HT1080 (cell line): ENCODE data around the gene KMT2A. TPM values are rescaled to one million over a fixed set of nuclear protein-coding genes. Genes with fewer than 3 reads are reported as not detected.
"Not testable (repeated sequence)": the region's sequence is repeated elsewhere in the genome, so short reads cannot be mapped to it uniquely, and the experiment has no call there.

Experiments used
- DNase-seq: peaks from one replicate; pipeline ENCODE4 v3.0.0-alpha.2; 2015; ENCODE audit warnings: low read depth
- total RNA-seq: library from RNA; depleted of rRNA; stranded (reverse); fragments of >200 nt; shearing (Covaris generic); gene quantifications from 2 replicates; pipeline ENCODE4 v1.2.3, GENCODE V29; 2014

The KMT2A gene
- total RNA-seq, 1 experiment from 2014 or later: 24.2 TPM

DNA sequence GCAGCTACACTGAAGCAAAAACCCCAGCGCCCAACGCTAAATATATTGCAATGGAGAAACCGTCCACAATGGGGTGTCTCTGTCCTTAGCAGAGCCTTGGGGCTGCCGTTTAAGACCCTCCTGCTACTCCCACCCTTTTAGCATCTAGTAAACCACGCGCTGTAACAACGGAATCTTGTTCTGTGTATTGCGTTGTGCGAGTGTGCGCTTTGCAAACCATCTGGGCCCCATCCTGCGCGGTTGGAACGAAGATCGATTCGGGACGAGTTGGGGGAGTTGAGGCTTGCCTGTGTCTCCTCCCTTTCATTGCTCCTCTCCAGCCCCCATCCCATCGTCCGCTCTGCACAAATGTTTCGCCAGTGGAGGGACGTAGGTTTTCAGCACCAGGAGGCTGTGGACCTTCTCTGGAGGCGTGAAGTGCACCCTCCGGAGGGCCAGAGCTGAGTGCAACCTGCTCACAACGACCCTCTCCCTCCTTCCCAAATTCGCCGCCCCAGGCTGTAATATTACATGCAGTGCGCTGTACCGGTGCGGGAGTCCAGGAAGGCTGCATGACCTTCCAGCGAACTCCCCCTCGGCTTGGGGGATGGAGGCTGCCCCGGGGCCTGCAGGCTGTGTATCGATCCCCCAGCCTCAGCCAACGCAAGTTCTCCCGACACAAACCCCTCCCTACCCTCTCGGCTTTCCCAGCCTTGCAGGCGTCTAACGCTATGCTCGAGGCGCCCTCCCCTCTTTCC lies 1.6 kb upstream of the KMT2A start:
- DNase-seq: peak; percentile 47

DNA sequence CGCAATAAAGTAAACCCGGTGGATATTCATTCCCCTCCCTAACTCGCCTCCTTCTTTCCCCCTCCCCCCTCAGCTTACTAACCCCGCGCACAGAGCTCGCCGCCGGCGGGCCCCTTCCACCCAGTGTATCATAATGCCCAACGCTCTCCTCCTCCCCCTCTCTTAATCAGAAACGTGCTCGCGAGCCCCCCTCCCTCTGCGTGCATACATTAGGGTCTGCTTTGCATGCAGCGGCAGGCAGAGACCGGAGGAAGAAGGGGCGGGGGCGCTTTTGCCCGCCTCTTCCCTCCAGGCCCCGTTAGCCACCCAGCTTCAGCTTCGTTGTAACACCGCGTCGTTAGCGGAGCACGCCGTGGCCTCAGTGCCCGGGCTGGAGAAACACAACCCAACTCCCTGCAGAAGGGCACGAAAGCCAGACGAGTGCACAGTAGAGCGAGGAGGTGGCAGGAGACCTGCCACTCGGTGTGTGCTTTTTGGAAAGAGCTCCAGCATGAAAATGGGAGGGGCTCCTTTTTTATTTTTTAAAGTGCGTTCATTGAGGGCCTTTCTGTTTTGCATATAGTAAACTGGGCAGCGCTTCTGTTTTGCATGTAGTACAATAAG lies 901 bp upstream of the KMT2A start:
- DNase-seq: peak; percentile 86

DNA sequence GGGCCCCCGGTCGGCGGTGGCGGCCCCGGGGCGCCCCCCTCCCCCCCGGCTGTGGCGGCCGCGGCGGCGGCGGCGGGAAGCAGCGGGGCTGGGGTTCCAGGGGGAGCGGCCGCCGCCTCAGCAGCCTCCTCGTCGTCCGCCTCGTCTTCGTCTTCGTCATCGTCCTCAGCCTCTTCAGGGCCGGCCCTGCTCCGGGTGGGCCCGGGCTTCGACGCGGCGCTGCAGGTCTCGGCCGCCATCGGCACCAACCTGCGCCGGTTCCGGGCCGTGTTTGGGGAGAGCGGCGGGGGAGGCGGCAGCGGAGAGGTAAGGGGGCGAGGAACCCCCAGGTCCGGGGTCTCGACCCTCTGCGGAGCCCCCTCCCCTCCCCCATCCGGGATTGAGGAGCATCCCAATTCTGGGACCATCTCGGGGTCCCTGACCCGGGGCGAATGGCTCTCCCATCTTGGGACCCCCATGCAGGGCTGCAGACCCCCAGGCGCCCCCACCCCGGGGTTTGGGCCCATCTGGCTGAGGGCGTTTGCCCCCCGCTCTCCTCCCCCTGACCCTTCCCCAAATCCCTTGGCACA lies 431 bp downstream of the KMT2A start:
- DNase-seq: no peak

DNA sequence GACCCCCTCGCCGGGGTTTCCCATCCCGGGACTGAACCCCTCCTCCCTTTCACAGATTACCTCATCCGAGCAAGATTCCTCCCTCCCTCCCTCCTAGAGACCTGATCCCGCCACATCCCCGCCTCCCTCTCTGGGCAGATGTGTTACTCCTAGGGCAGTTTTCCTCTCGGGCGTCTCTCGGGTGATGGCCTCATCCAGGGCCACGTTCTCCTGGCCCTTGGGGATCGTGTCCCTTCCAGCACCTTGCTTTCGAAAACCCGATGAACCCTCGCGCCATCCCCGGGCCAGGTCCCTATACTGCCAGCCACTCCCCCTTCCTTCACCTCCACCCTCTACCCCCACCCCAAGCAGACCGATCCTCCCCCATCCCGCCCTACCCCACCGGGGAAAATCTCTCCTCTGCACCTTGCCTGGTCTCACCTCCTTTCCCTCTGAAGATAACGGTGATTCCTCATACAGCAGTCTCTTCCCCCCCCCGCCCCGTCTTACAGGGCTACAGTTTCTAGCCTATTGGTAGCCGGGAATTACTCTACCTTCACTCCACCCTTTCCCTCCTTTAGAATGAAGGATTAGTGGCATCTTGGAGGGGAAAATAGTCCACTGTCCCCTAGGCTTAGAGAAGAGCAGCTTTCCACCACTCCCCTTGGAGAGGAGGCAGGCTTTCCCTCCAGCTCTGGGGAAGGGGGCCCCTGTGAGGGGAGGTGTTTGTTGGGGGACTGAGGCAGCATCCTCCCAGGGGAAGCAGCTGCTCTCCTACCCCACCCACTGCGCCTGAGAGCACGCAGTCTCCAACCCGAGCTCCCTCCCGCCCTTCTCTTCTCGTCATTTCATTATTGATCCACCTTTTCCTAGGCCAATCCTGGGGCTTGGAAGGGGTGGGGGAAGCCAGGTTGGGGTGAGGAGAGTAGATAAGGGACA lies 1.2 kb downstream of the KMT2A start:
- DNase-seq: no peak

DNA sequence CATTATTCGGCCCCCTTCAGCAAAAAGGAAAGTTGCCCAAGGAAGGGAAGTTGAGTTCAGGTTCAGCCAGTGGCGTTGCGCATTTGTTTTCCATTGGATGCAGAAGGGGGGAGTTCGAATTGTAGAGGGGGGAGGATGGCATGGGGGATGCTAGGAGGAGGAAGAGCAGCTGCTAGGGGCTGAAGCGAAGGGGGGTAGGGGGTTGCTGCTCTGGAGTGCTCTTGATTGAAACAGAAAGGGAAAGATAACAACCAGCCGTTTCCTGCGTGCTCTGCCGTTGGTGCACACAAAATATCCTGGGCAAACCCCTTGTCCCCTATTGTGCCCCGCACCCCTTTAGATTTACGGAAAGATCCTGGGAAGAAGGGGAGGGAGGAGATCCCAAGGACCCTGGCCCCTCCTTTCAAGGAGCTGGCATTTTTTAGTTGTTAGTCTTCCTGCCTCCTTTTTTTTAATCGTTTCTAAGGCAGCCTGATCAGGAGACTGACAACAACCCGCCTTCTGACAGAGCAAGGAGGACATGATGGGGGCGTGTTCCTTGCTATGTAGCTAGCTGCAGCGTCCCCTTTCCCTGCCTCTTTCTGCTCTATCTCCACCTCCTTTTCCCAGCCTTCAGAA lies 2.1 kb downstream of the KMT2A start:
- DNase-seq: peak; percentile 80

DNA sequence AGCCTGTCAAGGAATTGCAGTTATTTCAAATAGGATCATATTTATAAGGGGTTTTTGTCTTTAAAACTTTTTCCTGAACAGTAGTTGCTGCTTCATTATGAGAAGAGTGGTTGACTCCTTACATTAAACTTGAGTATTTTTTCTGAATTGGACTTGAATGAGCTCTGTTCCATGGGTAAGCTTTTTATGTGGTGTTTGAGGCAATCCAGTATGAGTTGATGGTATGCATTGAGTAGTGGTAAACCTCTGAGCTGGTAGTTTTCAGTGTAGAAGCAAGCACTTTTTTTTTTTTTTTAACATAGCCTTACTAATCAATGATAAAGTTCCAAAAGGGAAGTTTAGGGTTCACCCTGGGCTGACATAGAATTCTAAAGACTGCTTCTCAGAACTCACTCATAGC lies 3.4 kb downstream of the KMT2A start:
- no peak for DNase-seq

DNA sequence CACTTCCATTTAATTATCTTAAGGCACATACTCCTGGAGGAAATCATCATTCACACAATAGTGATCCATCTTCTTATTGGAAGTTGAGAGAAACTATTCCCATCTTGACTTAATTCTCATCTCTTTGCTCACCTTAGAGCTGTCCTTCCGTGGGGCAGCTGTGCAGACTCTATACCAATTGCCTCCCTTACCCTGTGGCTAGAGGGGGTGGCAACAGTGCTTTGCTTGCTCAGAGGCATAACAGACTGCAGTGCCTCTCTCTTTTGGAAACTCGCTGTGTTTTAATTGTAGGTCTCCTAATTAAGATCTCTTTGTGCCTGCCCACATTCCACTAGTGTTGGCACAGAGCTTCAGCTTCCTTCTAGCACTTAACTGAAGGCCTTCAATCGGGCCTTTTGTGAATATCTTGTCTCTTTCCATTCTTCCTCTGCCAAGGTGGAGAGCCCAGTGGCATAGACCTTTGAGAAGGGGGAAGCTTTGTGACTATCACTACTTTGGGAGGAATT lies 5.5 kb downstream of the KMT2A start:
- no peak for DNase-seq

DNA sequence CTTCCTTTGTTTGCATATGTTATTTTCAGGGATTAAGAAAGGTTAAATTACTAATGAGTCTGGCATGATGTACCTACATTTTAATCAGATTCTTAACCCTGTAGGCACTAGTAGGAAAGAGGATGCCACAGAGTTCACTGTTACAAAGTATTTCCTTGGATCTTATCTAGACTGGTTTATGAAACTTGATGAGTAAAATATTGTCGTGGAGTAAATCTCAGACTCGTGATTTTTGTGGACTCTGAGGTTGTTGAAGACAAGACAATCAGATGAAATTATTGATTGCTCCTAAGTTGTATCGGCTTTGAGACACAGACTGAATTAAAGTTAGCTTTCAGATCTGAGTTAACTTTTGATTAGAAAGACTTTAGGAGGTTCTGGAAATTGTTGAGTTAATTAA lies 6.0 kb downstream of the KMT2A start:
- no peak for DNase-seq

DNA sequence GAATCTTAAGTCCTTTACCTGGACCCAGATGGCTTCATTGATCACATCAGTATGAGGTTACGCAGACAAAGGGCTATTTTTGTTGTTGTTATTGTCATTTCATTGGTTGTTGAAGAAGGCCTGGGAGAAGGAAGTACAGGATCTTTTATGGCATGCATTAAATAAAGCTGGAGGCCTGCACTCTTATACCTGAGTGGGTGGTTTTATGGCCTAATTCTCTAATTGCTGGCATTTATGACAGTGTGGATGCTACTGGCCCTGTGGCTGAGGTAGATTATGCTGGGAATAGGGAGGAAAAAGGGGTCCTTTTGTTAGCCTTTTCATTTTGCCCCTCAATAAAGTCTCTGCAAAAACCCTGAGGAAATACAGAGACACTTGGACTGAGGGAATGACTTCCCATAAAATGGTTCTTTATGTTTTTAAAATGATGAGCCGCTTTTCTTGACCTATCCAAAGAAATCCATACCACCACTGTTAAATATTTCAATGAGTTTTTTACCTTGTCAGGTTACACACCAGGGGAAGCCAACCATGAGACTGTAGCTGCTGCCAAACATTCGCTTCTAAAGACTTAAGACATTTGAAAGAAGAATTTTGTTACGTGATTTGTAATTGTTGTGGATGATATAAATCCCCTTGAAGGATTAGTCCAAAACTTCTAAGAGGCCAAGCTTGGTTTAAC lies 6.8 kb downstream of the KMT2A start:
- DNase-seq: no peak

DNA sequence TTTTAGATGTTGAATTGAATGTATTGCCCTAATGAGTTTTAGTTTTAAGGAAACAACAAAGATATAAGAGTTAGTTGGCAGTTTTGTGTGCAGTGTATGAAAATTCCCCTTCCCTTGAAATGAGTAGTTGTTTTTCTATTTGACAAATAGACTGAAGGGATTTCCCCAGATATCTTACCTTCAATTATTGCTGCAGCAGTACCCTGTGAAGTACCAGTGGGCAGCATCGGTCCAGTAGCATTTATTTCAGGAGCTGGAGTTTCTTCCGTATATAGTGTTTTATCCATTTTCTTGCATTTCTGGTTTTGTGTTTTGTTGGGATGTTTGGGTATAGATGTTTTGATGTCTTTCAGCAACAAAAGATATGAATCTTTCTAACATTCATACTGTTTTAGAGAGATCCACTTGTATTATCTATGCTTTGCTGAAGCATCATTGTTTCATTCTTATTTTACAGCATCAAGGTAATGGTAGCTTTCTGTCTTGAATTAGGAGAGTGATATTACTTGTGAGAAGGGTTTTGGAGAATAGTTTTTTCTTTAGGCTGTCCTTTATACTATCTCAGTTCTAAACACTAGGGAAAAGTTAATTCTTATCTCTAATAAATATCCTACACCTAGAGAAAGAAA lies 7.4 kb downstream of the KMT2A start:
- DNase-seq: no peak

DNA sequence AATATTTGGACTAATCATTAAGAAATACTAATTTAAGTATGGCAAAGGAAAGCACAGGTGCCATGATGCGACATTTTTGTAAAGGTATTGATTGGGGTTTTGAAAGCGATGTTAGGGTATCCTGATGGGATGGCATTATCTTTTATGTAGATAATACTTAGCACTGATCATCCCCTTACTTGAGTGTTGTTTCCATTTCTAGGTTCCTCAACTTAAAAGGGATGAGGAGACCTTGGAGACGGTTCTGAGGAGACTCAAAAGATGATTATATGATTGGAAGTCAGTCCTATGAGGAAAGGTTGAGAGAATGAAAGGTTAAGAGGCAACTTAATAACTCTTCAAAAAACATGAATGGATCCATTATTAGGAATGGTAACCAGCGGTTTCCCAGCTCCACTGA lies 11.1 kb downstream of the KMT2A start:
- DNase-seq: no peak

DNA sequence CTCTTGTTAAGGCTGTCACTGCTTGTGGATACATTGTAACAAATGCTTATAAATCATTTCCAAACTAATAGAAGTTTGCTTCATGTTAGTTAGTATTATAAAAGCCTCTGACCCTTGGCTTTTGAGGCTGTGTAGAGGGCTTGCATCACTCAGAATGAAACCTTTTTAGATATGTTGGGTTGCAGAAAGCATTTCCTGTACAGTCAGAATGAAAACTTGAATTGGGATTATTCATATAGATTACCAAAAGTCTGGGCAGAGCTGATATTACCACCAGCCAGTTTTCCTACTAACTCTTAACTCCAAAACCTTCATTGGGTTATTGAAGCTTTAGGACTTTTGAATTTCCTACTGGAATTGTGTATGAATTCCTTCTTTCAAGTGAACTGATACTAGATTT lies 12.0 kb downstream of the KMT2A start:
- no peak for DNase-seq

DNA sequence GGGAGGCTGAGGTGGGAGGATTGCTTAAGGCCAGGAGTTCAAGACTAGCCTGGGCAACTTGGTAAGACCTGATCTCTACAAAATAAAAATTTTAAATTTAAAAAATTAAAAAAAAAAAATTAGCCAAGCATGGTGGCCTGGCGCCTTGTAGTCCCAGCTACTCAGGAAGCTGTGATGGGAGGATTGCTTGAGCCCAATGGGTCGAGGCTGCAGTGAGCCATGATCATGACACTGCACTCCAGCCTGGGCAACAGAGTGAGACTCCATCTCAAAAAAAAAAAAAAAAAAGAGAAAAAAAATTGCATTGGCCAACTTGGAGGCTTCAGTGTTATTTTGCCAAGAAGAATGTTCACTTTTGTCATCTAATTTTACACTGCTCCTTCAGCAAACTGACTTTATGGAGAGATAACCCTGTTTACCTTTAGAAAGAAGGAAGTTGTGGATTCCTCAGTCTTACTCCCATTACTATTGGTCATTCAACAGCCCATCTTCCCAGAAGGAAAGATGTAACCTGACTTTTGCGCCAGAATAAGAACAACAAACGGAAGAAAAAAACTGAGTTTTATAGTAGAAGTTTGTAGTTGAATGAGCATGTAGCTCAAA lies 13.1 kb downstream of the KMT2A start:
- DNase-seq: no peak

DNA sequence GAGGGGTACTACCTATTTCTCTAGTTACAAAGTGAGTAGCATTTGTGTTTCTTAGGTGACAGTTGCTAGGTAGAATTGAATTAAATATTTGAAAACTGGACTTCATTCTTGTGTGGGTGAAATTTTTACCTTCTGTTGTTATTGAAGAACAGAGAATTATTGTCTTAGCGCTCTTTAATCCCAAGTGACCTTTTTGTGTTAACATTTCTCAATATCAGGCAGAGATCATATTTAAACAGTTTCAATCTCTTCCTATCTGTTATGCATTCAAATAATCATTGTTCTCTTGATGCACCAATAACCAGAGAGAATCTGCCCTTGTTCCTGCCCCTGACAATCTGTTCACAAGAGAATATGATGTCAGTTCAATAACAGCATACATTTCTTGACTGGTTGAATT lies 14.2 kb downstream of the KMT2A start:
- no peak for DNase-seq

DNA sequence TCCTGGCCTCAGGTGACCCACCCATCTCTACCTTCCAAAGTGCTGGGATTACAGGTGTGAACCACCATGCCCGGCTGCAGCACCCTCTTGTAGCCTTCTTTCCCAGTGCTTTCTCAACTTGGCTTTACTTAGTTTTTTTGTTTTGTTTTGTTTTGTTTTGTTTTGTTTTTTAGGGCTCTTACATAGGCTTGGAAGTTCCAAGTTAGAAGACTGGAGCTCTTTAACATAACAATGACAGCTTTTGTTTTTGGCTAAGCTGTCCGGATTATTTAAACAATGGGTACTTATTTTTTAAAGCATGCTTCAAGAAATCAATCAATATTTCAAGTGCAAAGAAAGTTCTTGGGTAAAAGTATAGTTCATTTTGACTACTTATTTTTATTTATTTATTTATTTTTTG lies 25.9 kb downstream of the KMT2A start:
- DNase-seq: no peak

DNA sequence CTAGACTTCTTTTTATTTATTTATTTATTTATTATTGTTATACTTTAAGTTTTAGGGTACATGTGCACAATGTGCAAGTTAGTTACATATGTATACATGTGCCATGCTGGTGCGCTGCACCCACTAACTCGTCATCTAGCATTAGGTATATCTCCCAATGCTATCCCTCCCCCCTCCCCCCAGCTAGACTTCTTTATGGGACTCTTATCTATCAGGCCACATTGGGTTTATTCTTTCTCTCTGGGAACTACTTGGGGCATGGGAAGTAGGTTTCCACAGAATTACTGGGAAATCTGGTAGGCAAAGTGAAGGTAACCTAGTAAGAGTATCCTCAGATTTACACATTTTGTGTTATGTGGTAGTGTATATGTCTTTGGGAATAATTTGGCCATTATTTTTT lies 32.7 kb downstream of the KMT2A start:
- not testable (repeated sequence) for DNase-seq

DNA sequence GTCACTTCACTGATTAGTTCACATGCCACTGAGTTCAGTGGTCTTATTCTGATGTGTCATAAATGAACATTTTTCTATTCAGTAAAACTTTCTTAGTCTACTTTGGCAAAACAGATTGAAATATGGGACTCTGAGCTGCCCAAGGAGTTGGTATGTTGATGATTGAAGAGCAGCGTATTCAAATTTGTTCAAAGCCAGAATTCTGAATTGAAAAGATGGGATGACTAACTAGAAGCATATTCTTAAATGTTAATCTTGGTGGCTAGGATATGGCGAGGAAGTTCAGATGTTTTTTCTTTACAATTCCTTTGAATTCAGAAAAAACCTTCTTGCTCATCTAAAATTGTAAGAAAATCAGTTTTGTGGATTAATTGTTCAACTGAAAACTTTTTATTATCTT lies 34.7 kb downstream of the KMT2A start:
- no peak for DNase-seq

DNA sequence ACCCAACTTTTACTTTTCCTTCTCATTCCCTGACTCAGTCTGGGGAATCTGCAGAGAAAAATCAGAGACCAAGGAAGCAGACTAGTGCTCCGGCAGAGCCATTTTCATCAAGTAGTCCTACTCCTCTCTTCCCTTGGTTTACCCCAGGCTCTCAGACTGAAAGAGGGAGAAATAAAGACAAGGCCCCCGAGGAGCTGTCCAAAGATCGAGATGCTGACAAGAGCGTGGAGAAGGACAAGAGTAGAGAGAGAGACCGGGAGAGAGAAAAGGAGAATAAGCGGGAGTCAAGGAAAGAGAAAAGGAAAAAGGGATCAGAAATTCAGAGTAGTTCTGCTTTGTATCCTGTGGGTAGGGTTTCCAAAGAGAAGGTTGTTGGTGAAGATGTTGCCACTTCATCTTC lies 37.2 kb downstream of the KMT2A start:
- no peak for DNase-seq

DNA sequence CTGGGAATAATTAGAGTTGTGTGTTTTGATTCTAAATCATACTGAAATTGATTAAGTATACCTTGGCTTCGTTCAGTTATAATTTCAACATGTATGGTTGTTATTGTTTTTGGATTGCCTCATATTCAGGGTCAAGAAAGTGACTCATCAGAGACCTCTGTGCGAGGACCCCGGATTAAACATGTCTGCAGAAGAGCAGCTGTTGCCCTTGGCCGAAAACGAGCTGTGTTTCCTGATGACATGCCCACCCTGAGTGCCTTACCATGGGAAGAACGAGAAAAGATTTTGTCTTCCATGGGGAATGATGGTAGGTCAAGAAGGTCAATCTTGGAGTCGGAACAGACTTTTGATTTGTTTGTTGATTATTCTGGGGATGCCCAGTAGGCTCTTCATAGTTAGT lies 40.4 kb downstream of the KMT2A start:
- DNase-seq: no peak

DNA sequence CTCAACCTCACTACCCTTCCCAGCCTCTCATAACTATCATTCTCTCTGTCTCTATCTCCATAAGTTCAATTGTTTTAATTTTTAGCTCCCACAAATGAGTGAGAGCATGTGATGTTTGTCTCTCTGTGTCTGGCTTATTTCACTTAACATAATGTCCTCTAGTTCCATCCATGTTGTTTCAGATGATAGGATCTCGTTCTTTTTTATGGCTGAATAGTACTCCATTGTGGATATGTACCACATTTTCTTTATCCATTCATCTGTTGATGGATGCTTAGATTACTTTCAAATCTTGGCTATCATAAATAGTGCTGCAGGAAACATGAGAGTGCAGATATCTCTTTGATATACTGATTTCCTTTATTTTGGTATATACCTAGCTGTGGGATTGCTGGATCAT lies 44.9 kb downstream of the KMT2A start:
- not testable (repeated sequence) for DNase-seq
